Measurements from ENCODE around the gene PAPPA.

- TF ChIP-seq CTCF (IDR thresholded peaks at IDR 0.05): no peak
- TF ChIP-seq POLR2A (IDR thresholded peaks at IDR 0.05): no peak
- TF ChIP-seq POLR2AphosphoS5 (IDR thresholded peaks at IDR 0.05): no peak
Observed at GRCh38 chr9:116437411-116438370, 284.1 kb downstream of the PAPPA start.

Data from suprapubic skin (tissue), 4 donors.